Measurements from ENCODE around the gene DNMT1.

The DNMT1 gene

GRCh38 chr19:10137751-10138682 is 56.7 kb downstream of the DNMT1 start:
- no peak for DNase-seq

GRCh38 chr19:10136936-10137335 is 57.8 kb downstream of the DNMT1 start:
- DNase-seq = no peak

GRCh38 chr19:10135551-10136334 is 59.0 kb downstream of the DNMT1 start:
- DNase-seq = no peak

GRCh38 chr19:10134040-10134439 is 60.7 kb downstream of the DNMT1 start:
- DNase-seq = no peak

- no peak for DNase-seq
Observed at GRCh38 chr19:10133596-10133995, 61.2 kb downstream of the DNMT1 start.

GRCh38 chr19:10132905-10133304 is 61.8 kb downstream of the DNMT1 start:
- DNase-seq = no peak

- DNase-seq = no peak
Observed at GRCh38 chr19:10126213-10126639, 68.5 kb downstream of the DNMT1 start.

- no peak for DNase-seq
Observed at GRCh38 chr19:10124429-10124828, 70.3 kb downstream of the DNMT1 start.

- no peak for DNase-seq
Observed at GRCh38 chr19:10122045-10122444, 72.7 kb downstream of the DNMT1 start.

GRCh38 chr19:10120538-10121189 is 74.1 kb downstream of the DNMT1 start:
- DNase-seq = no peak

- no peak for DNase-seq
Observed at GRCh38 chr19:10118960-10119359, 75.8 kb downstream of the DNMT1 start.

- DNase-seq = no peak
Observed at GRCh38 chr19:10116866-10117616, 77.7 kb downstream of the DNMT1 start.

GRCh38 chr19:10116085-10116865 is 78.5 kb downstream of the DNMT1 start:
- DNase-seq = no peak

- DNase-seq = no peak
Observed at GRCh38 chr19:10115392-10116084, 79.2 kb downstream of the DNMT1 start.

GRCh38 chr19:10114651-10115391 is 79.9 kb downstream of the DNMT1 start:
- DNase-seq = no peak

- DNase-seq = no peak
Observed at GRCh38 chr19:10113964-10114650, 80.6 kb downstream of the DNMT1 start.

- DNase-seq = no peak
Observed at GRCh38 chr19:10113592-10113963, 81.2 kb downstream of the DNMT1 start.

- peak; percentile 58 for DNase-seq
Observed at GRCh38 chr19:10112895-10113591, 81.7 kb downstream of the DNMT1 start.

Data from NCI-H2171 (cell line).